Stimulated activated naive CD4-positive, alpha-beta T cell treated with Interleukin-2 at 50 U/mL for 16 hours (primary cell): ENCODE results near the gene TMEM132D.
"Not testable (repeated sequence)": the region's sequence is repeated elsewhere in the genome, so short reads cannot be mapped to it uniquely, and the experiment has no call there.

ENCODE experiments used
- DNase-seq: peaks from one replicate; lab custom pipeline; 2025; lab: John Stamatoyannopoulos, UW

Gene TMEM132D

GRCh38 chr12:129067491-129067890, 836.3 kb downstream of the TMEM132D start:
- DNase-seq, result no peak

- no peak for DNase-seq
Observed at GRCh38 chr12:129064209-129064855, 839.5 kb downstream of the TMEM132D start.

GRCh38 chr12:129063600-129063999, 840.2 kb downstream of the TMEM132D start:
- no peak for DNase-seq

- no peak for DNase-seq
Observed at GRCh38 chr12:129053232-129053631, 850.6 kb downstream of the TMEM132D start.

DNA sequence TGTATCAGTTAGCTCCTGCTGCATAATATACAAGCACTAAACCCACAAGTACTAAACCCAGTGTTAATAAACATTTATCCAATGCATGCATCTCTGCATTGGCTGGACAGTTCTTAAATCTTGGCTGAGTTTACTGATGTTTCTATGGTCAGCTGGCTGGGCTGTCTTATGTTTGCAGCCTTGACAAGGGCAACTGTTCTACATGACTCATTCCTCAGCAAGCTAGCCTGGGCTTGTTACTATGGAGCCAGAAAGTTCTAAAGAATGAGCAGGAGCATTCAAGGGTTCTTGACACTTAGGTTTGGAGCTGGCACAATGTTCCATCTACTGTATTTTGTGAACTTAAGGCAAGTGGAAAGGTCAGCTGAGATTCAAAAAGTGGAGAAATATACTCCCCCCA, 851.5 kb downstream of the TMEM132D start:
- DNase-seq, result no peak

DNA sequence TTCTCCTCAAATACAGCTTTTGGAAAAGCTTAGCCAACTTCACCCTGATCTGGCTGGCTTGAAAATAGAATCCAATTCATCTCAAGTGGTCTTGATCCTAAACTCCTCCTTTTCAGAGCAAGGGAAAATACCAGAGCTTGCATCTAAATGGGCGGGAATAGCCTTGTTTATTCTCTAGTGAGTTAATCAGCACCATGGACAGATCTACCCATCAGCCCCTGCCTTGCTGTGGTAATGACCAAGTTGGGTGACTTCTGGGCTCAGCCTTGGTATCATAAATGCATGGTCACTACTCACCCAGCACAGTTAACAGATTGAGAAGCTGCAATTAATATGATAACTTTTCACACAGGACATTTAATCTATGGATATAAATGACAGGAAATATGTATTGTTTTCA, 853.9 kb downstream of the TMEM132D start:
- no peak for DNase-seq

DNA sequence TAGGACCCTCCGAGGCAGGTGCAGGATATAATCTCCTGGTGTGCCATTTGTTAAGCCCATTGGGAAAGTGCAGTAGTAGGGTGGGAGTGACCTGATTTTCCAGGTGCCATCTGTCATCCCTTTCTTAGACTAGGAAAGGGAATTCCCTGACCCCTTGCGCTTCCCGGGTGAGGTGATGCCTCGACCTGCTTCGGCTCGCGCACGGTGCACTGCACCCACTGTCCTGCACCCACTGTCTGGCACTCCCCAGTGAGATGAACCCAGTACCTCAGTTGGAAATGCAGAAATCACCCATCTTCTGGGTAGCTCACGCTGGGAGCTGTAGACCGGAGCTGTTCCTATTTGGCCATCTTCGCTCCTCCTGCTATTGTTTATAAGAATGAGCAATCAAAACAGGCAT, 860.5 kb downstream of the TMEM132D start:
- not testable (repeated sequence) for DNase-seq

- DNase-seq, result no peak
Observed at GRCh38 chr12:129036135-129036534, 867.7 kb downstream of the TMEM132D start.

GRCh38 chr12:129034558-129035289, 869.1 kb downstream of the TMEM132D start:
- no peak for DNase-seq

GRCh38 chr12:129028844-129029243, 875.0 kb downstream of the TMEM132D start:
- no peak for DNase-seq

DNA sequence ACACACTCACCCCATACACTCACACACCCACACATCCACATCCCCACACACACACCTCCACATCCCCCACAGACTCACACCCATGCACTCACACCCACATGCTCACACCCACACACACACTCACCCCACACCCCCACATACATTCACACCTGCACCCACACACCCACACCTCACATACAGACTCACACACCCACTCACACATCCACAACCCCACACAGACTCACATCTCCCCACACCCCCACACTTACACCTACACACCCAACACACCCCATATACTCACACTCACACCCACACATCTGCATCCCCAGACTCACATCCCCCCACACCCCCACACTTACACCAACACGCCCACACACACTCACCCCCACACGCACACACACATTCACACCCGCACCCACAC, 878.8 kb downstream of the TMEM132D start:
- no peak for DNase-seq
